ENCODE data around the gene IPMK.
A peak's percentile ranks its signal among the peaks of the same experiment; 100 is the strongest.
"Not testable (repeated sequence)": the region's sequence is repeated elsewhere in the genome, so short reads cannot be mapped to it uniquely, and the experiment has no call there.

Gene IPMK

DNA sequence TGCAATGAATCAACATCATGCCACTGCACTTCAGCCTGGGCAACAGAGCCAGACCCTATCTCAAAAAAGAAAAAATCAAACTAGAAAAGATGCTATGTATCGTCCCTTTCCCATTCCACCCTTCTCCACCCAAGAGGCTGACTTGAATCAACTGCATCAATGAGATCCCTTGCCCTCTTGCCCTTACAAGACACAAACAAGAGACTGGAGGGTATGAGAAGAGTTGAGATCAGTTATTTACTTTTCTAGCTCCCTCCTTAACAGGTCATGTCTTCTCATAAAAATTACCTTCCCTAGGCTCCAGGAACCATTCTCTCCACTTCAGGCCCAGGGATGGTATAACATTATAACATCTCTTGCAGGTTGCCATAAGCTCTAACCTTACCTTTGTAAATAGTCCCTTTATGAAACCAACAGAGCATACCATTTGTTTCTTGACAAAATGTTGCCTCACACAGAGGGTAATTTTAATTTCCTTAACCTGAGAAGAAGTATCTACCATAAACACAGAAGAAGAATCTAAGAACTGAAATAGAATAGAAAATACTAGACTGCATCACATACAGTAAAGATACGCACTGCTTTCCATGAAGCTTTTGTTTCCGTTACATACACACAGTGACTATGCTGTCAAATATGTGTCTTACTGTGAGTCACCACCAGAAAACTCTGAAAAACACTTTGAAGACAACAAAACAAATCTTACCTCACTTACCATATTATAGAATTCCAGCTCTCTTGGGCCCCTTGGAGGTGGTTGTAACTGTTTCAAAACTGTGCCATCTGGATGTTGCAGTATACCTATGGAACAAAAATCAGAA, 30.5 kb downstream of the IPMK start:
- Histone ChIP-seq H3K9ac (ENCODE audit: low read depth in 1 of 2, low read length in 2 of 2) (no peak overlapping the region), H3K4me3 (ENCODE audit: low read depth in 1 of 2, low read length in 2 of 2) (no peak overlapping the region), H3K27ac (ENCODE audit: low read depth, low read length) (no peak overlapping the region), H3K27me3 (ENCODE audit: control insufficient read depth in 1 of 2, insufficient read depth in 2 of 2, low read length in 2 of 2) (no peaks in the 10 kb centered on the region), H3K4me1 (ENCODE audit: control insufficient read depth in 1 of 2, insufficient read depth in 2 of 2, low read length in 2 of 2) (no peaks in the 10 kb centered on the region), H3K36me3 (ENCODE audit: control insufficient read depth in 1 of 2, insufficient read depth in 2 of 2, low read length in 2 of 2) (peaks cover 6 to 16% of the 10 kb centered on the region in 2 donors), H3K9me3 (ENCODE audit: control insufficient read depth in 1 of 2, low read length in 2 of 2) (no peaks in the 10 kb centered on the region)

DNA sequence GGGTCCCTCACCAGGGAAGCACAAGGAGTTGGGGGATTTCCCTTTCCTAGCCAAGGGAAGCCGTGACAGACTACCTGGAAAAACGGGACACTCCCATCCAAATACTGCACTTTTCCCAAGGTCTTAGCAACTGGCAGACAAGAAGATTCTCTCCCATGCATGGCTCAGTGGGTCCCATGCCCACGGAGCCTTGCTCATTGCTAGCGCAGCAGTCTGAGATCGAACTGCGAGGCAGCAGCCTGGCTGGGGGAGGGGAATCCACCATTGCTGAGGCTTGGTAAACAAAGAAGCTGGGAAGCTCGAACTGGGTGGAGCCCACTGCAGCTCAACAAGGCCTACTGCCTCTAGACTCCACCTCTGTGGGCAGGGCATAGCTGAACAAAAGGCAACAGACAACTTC, 37.8 kb downstream of the IPMK start:
- H3K27ac ChIP-seq (ENCODE audit: low read depth, low read length); H3K4me1 ChIP-seq (ENCODE audit: control insufficient read depth in 1 of 2, insufficient read depth in 2 of 2, low read length in 2 of 2); H3K4me3 ChIP-seq (ENCODE audit: low read depth in 1 of 2, low read length in 2 of 2); H3K27me3 ChIP-seq (ENCODE audit: control insufficient read depth in 1 of 2, insufficient read depth in 2 of 2, low read length in 2 of 2); H3K9ac ChIP-seq (ENCODE audit: low read depth in 1 of 2, low read length in 2 of 2); H3K36me3 ChIP-seq (ENCODE audit: control insufficient read depth in 1 of 2, insufficient read depth in 2 of 2, low read length in 2 of 2); H3K9me3 ChIP-seq (ENCODE audit: control insufficient read depth in 1 of 2, low read length in 2 of 2): not testable (repeated sequence)

DNA sequence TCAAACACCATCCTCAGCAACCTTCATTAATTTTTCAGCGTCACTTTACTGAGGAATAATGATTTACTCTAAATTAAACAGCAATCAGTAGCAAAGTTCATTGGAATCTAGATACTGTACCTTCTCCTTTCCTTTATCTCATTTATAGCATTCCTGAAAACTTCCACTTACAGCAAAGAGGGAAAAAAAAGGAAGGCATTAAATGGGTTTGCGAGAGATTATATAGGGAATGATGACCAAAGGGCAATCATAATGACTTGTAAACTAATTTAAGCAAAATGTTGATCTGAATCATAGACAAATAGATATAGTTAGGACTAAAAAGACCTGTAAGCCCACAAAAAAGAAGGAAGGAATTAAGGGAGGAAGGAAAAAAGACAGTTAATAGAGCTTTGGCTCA, 42.0 kb downstream of the IPMK start:
- Histone ChIP-seq H3K9ac (ENCODE audit: low read depth in 1 of 2, low read length in 2 of 2) (no peak overlapping the region), H3K4me3 (ENCODE audit: low read depth in 1 of 2, low read length in 2 of 2) (peak overlapping the region in 1 of 2 donors; percentile 8), H3K9me3 (ENCODE audit: control insufficient read depth in 1 of 2, low read length in 2 of 2) (no peaks in the 10 kb centered on the region), H3K27me3 (ENCODE audit: control insufficient read depth in 1 of 2, insufficient read depth in 2 of 2, low read length in 2 of 2) (no peaks in the 10 kb centered on the region), H3K36me3 (ENCODE audit: control insufficient read depth in 1 of 2, insufficient read depth in 2 of 2, low read length in 2 of 2) (peaks cover 0 to 2% of the 10 kb centered on the region in 2 donors), H3K4me1 (ENCODE audit: control insufficient read depth in 1 of 2, insufficient read depth in 2 of 2, low read length in 2 of 2) (peaks cover 0 to 9% of the 10 kb centered on the region in 2 donors), H3K27ac (ENCODE audit: low read depth, low read length) (no peak overlapping the region)

DNA sequence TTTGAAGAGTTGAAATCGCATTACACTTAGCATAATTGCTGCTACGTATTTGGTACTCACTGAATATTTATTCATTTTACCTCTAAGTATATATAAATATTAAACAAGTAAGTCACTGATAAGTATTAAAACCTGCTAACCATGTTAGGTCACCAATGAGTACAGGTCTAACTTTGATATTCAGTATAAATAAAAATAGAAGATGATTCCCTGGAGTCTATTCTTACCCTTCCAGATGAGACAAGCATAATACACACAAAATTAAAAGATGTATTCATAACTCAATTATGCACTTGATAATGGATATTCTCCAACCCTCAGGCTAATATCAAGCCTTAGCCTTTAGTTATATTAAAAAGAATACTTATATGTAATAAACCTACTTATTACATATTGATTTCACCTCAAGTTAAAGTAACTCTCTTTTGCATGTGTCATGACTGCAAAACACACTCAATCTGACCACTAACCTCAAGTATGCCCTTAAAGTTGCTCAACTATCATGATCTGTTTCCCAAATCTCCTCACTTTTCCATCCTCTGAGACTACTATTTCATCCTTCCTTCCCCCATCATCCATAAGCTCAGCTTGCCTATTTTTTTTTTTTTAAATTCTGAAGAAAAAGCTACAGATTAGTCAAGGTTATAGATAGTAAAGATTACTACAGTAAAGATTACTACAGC, 46.8 kb downstream of the IPMK start:
- H3K36me3 ChIP-seq (ENCODE audit: control insufficient read depth in 1 of 2, insufficient read depth in 2 of 2, low read length in 2 of 2) = no peaks in the 10 kb centered on the region
- H3K27me3 ChIP-seq (ENCODE audit: control insufficient read depth in 1 of 2, insufficient read depth in 2 of 2, low read length in 2 of 2) = no peaks in the 10 kb centered on the region
- no peak overlapping the region for H3K4me3 ChIP-seq (ENCODE audit: low read depth in 1 of 2, low read length in 2 of 2)
- H3K27ac ChIP-seq (ENCODE audit: low read depth, low read length) = no peak overlapping the region
- no peak overlapping the region for H3K9ac ChIP-seq (ENCODE audit: low read depth in 1 of 2, low read length in 2 of 2)
- peaks cover 0 to 4% of the 10 kb centered on the region in 2 donors for H3K4me1 ChIP-seq (ENCODE audit: control insufficient read depth in 1 of 2, insufficient read depth in 2 of 2, low read length in 2 of 2)
- no peaks in the 10 kb centered on the region for H3K9me3 ChIP-seq (ENCODE audit: control insufficient read depth in 1 of 2, low read length in 2 of 2)

DNA sequence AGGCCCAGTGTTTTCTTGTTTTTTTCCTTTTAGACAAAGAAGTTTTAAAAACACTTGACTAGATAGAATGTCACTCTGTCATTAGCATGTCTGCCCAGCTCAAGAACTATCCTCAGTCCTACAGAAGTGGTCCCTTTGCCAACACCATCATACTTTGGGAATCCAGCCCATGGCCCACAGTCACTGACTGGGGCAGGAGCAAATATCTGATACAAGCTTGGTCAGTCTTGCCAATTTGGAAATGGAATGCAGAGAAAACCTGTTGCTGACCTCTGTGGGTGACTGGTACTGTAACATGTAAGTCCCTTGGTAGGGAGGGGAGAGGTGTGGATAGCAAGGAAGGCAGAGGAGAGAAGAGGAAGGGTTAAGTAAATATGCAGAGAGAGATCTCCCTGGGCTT, 47.8 kb downstream of the IPMK start:
- Histone ChIP-seq H3K36me3 (ENCODE audit: control insufficient read depth in 1 of 2, insufficient read depth in 2 of 2, low read length in 2 of 2) (no peaks in the 10 kb centered on the region), H3K4me1 (ENCODE audit: control insufficient read depth in 1 of 2, insufficient read depth in 2 of 2, low read length in 2 of 2) (no peaks in the 10 kb centered on the region), H3K9me3 (ENCODE audit: control insufficient read depth in 1 of 2, low read length in 2 of 2) (no peaks in the 10 kb centered on the region), H3K9ac (ENCODE audit: low read depth in 1 of 2, low read length in 2 of 2) (no peak overlapping the region), H3K4me3 (ENCODE audit: low read depth in 1 of 2, low read length in 2 of 2) (no peak overlapping the region), H3K27me3 (ENCODE audit: control insufficient read depth in 1 of 2, insufficient read depth in 2 of 2, low read length in 2 of 2) (no peaks in the 10 kb centered on the region), H3K27ac (ENCODE audit: low read depth, low read length) (no peak overlapping the region)

DNA sequence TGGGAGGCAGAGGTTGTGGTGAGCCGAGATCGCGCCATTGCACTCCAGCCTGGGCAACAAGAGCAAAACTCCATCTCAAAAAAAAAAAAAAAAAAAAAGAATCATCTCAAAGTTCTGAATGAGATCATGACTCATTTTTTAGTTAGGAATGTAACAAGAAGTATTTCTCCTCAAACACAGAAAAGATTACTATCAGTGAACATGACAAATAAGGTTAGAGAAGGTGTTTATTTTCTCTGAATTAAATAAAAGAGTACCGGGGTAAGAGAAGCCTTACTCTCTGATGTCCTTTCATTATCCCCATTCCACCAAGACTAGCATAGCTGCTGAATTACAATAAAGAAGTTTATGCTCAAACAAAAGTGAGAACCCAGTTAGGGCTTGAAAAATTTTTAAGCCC, 50.1 kb downstream of the IPMK start:
- Histone ChIP-seq H3K4me3 (ENCODE audit: low read depth in 1 of 2, low read length in 2 of 2) (no peak overlapping the region), H3K36me3 (ENCODE audit: control insufficient read depth in 1 of 2, insufficient read depth in 2 of 2, low read length in 2 of 2) (peaks cover 2 to 7% of the 10 kb centered on the region in 2 donors), H3K4me1 (ENCODE audit: control insufficient read depth in 1 of 2, insufficient read depth in 2 of 2, low read length in 2 of 2) (no peaks in the 10 kb centered on the region), H3K9me3 (ENCODE audit: control insufficient read depth in 1 of 2, low read length in 2 of 2) (no peaks in the 10 kb centered on the region), H3K27me3 (ENCODE audit: control insufficient read depth in 1 of 2, insufficient read depth in 2 of 2, low read length in 2 of 2) (no peaks in the 10 kb centered on the region), H3K27ac (ENCODE audit: low read depth, low read length) (no peak overlapping the region), H3K9ac (ENCODE audit: low read depth in 1 of 2, low read length in 2 of 2) (no peak overlapping the region)

DNA sequence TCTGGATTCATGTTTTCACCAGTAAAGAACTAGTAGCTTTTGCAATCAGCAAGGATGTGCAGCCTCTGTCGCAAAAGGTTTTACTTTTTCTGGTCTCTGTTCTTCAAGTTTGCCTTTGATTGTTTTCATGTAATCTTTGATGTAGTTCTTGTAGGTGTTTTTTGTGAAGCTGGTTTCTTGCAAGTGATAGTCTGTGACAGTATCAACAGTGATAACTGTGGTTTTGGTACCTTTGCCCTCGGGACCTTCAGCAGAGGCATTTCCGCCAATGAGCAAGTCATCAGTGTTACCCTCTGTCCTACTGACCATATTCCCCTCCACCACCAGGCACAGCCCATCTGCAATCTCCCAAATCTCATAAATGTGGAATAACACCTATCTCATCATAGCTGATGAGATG, 55.1 kb downstream of the IPMK start:
- no peak overlapping the region for H3K4me3 ChIP-seq (ENCODE audit: low read depth in 1 of 2, low read length in 2 of 2)
- H3K27ac ChIP-seq (ENCODE audit: low read depth, low read length) = no peak overlapping the region
- no peaks in the 10 kb centered on the region for H3K9me3 ChIP-seq (ENCODE audit: control insufficient read depth in 1 of 2, low read length in 2 of 2)
- H3K36me3 ChIP-seq (ENCODE audit: control insufficient read depth in 1 of 2, insufficient read depth in 2 of 2, low read length in 2 of 2) = peaks cover 6 to 27% of the 10 kb centered on the region in 2 donors
- H3K4me1 ChIP-seq (ENCODE audit: control insufficient read depth in 1 of 2, insufficient read depth in 2 of 2, low read length in 2 of 2) = no peaks in the 10 kb centered on the region
- no peak overlapping the region for H3K9ac ChIP-seq (ENCODE audit: low read depth in 1 of 2, low read length in 2 of 2)
- H3K27me3 ChIP-seq (ENCODE audit: control insufficient read depth in 1 of 2, insufficient read depth in 2 of 2, low read length in 2 of 2) = no peaks in the 10 kb centered on the region

DNA sequence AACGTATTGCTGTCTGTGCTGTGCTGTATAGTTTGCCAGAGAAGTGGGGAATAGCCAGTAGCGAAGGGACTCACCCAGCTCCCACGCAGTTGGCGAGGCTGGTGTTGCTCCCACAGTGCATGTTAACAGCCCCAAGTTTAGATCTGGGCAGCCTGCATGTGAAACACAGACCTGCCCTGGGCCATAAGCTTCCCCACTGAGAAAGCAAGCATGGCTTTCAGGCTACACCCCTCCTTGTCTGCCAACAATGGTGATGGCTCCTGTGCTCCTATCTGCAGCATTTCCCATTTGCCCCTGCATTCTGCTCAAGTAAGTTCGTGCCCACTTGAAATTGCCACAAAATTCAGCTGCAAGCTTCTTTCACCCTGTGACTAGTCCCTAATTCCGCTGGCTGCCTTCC, 57.5 kb downstream of the IPMK start:
- no peaks in the 10 kb centered on the region for H3K4me1 ChIP-seq (ENCODE audit: control insufficient read depth in 1 of 2, insufficient read depth in 2 of 2, low read length in 2 of 2)
- no peaks in the 10 kb centered on the region for H3K27me3 ChIP-seq (ENCODE audit: control insufficient read depth in 1 of 2, insufficient read depth in 2 of 2, low read length in 2 of 2)
- no peak overlapping the region for H3K9ac ChIP-seq (ENCODE audit: low read depth in 1 of 2, low read length in 2 of 2)
- no peak overlapping the region for H3K4me3 ChIP-seq (ENCODE audit: low read depth in 1 of 2, low read length in 2 of 2)
- no peak overlapping the region for H3K27ac ChIP-seq (ENCODE audit: low read depth, low read length)
- peaks cover 6 to 27% of the 10 kb centered on the region in 2 donors for H3K36me3 ChIP-seq (ENCODE audit: control insufficient read depth in 1 of 2, insufficient read depth in 2 of 2, low read length in 2 of 2)
- H3K9me3 ChIP-seq (ENCODE audit: control insufficient read depth in 1 of 2, low read length in 2 of 2) = no peaks in the 10 kb centered on the region

DNA sequence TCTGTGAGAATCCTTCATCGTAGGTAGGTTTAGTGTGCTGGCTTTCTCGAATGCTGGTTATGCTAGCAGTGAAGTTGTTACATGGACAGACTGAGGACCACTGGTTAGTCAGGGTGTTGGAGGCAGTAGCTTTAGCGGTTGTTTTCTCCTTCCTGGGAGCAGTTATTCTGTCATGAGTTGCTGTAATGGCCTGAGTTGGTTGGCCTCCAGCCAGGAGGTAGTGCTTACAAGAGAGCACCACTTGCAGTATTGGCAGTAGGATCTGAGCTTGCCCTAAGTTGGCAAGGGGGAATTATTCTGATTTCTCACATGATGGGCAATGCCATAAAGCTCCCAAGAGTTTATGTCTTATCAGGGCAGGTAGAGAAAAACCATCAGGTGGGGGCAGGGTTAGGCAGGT, 58.0 kb downstream of the IPMK start:
- no peak overlapping the region for H3K4me3 ChIP-seq (ENCODE audit: low read depth in 1 of 2, low read length in 2 of 2)
- no peaks in the 10 kb centered on the region for H3K9me3 ChIP-seq (ENCODE audit: control insufficient read depth in 1 of 2, low read length in 2 of 2)
- H3K9ac ChIP-seq (ENCODE audit: low read depth in 1 of 2, low read length in 2 of 2) = no peak overlapping the region
- no peaks in the 10 kb centered on the region for H3K27me3 ChIP-seq (ENCODE audit: control insufficient read depth in 1 of 2, insufficient read depth in 2 of 2, low read length in 2 of 2)
- H3K27ac ChIP-seq (ENCODE audit: low read depth, low read length) = no peak overlapping the region
- no peaks in the 10 kb centered on the region for H3K4me1 ChIP-seq (ENCODE audit: control insufficient read depth in 1 of 2, insufficient read depth in 2 of 2, low read length in 2 of 2)
- peaks cover 6 to 27% of the 10 kb centered on the region in 2 donors for H3K36me3 ChIP-seq (ENCODE audit: control insufficient read depth in 1 of 2, insufficient read depth in 2 of 2, low read length in 2 of 2)

DNA sequence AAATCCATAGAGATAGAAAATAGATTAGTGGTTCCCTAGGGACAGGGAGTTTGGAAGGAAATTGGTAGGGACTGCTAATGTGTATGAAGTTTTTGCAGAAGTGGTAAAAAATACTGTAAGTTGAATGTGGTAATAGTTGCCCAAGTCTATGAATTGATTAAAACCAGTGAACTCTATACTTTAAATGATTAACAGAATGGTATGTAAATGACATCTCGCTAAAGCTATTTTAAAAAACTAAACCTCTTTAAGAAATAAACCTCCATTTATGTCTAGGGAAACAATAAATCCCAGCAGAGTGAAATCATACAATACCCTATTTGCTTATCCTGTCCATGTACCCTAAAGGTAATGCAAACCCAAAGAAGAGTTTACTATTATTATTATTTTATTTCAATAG, 61.4 kb downstream of the IPMK start:
- H3K27ac ChIP-seq (ENCODE audit: low read depth, low read length) = no peak overlapping the region

More for the DNA sequence above, 61.4 kb downstream of the IPMK start:
- H3K27me3 ChIP-seq (ENCODE audit: control insufficient read depth in 1 of 2, insufficient read depth in 2 of 2, low read length in 2 of 2) = no peaks in the 10 kb centered on the region
- H3K4me3 ChIP-seq (ENCODE audit: low read depth in 1 of 2, low read length in 2 of 2) = no peak overlapping the region
- no peaks in the 10 kb centered on the region for H3K9me3 ChIP-seq (ENCODE audit: control insufficient read depth in 1 of 2, low read length in 2 of 2)
- H3K9ac ChIP-seq (ENCODE audit: low read depth in 1 of 2, low read length in 2 of 2) = no peak overlapping the region
- H3K4me1 ChIP-seq (ENCODE audit: control insufficient read depth in 1 of 2, insufficient read depth in 2 of 2, low read length in 2 of 2) = no peaks in the 10 kb centered on the region
- H3K36me3 ChIP-seq (ENCODE audit: control insufficient read depth in 1 of 2, insufficient read depth in 2 of 2, low read length in 2 of 2) = peaks cover 0 to 13% of the 10 kb centered on the region in 2 donors
